ENCODE data around the gene DRC7. TPM values are rescaled to one million over a fixed set of nuclear protein-coding genes. Genes with fewer than 3 reads are reported as not detected.

The DRC7 gene
- total RNA-seq, 2 donors from 2014 or later, result not detected

GRCh38 chr16:57739756-57740422 is 45.3 kb downstream of the DRC7 start:
- TF ChIP-seq CTCF (IDR thresholded peaks at IDR 0.05), result no peak
- Histone ChIP-seq H3K27me3 (replicated peaks; ENCODE audit: insufficient read depth) (no peaks in the 10 kb centered on the region), H3K27ac (no peak overlapping the region), H3K4me3 (no peak overlapping the region), H3K4me1 (ENCODE audit: control insufficient read depth in 1 of 2, low read depth in 2 of 2) (peaks cover 4 to 16% of the 10 kb centered on the region in 2 donors), H3K9me3 (no peaks in the 10 kb centered on the region), H3K36me3 (peaks cover 9% of the 10 kb centered on the region)
- ATAC-seq (ENCODE audit: insufficient number of reproducible peaks, low FRiP score, low read depth) (no peak), DNase-seq (ENCODE audit: low spot score) (no peak)

- Histone ChIP-seq H3K9me3 (no peaks in the 10 kb centered on the region), H3K27me3 (replicated peaks; ENCODE audit: insufficient read depth) (no peaks in the 10 kb centered on the region), H3K4me1 (ENCODE audit: control insufficient read depth in 1 of 2, low read depth in 2 of 2) (peaks cover 4 to 16% of the 10 kb centered on the region in 2 donors), H3K4me3 (no peak overlapping the region), H3K36me3 (peaks cover 9% of the 10 kb centered on the region), H3K27ac (no peak overlapping the region)
- ATAC-seq (ENCODE audit: insufficient number of reproducible peaks, low FRiP score, low read depth) (no peak), DNase-seq (ENCODE audit: low spot score) (no peak)
- no peak for TF ChIP-seq CTCF (IDR thresholded peaks at IDR 0.05)
Measured at GRCh38 chr16:57740423-57741071, 45.9 kb downstream of the DRC7 start.

- Histone ChIP-seq H3K9me3 (no peaks in the 10 kb centered on the region), H3K27me3 (replicated peaks; ENCODE audit: insufficient read depth) (no peaks in the 10 kb centered on the region), H3K4me3 (no peak overlapping the region), H3K4me1 (ENCODE audit: control insufficient read depth in 1 of 2, low read depth in 2 of 2) (peaks cover 4 to 6% of the 10 kb centered on the region in 2 donors), H3K27ac (no peak overlapping the region), H3K36me3 (peaks cover 9% of the 10 kb centered on the region)
- ATAC-seq (ENCODE audit: insufficient number of reproducible peaks, low FRiP score, low read depth) (no peak), DNase-seq (ENCODE audit: low spot score) (no peak)
- no peak for TF ChIP-seq CTCF (IDR thresholded peaks at IDR 0.05)
Measured at GRCh38 chr16:57741660-57742191, 47.1 kb downstream of the DRC7 start.

GRCh38 chr16:57742543-57742942 is 47.9 kb downstream of the DRC7 start:
- Histone ChIP-seq H3K36me3 (peaks cover 11% of the 10 kb centered on the region), H3K9me3 (no peaks in the 10 kb centered on the region), H3K4me3 (no peak overlapping the region), H3K27me3 (replicated peaks; ENCODE audit: insufficient read depth) (no peaks in the 10 kb centered on the region), H3K4me1 (ENCODE audit: control insufficient read depth in 1 of 2, low read depth in 2 of 2) (no peaks in the 10 kb centered on the region), H3K27ac (no peak overlapping the region)
- ATAC-seq (ENCODE audit: insufficient number of reproducible peaks, low FRiP score, low read depth), result no peak
- DNase-seq (ENCODE audit: low spot score), result no peak
- TF ChIP-seq CTCF (IDR thresholded peaks at IDR 0.05), result no peak

- H3K36me3 ChIP-seq, result peaks cover 13% of the 10 kb centered on the region
- no peak for TF ChIP-seq CTCF (IDR thresholded peaks at IDR 0.05)
- no peaks in the 10 kb centered on the region for H3K27me3 ChIP-seq (replicated peaks; ENCODE audit: insufficient read depth)
- no peak overlapping the region for H3K4me3 ChIP-seq
- no peaks in the 10 kb centered on the region for H3K4me1 ChIP-seq (ENCODE audit: control insufficient read depth in 1 of 2, low read depth in 2 of 2)
- DNase-seq (ENCODE audit: low spot score), result no peak
- no peaks in the 10 kb centered on the region for H3K9me3 ChIP-seq
- H3K27ac ChIP-seq, result no peak overlapping the region
- no peak for ATAC-seq (ENCODE audit: insufficient number of reproducible peaks, low FRiP score, low read depth)
Measured at GRCh38 chr16:57743458-57743857, 48.9 kb downstream of the DRC7 start.
